Measurements from ENCODE around the gene ULK4.

- TF ChIP-seq, protein P1, sequence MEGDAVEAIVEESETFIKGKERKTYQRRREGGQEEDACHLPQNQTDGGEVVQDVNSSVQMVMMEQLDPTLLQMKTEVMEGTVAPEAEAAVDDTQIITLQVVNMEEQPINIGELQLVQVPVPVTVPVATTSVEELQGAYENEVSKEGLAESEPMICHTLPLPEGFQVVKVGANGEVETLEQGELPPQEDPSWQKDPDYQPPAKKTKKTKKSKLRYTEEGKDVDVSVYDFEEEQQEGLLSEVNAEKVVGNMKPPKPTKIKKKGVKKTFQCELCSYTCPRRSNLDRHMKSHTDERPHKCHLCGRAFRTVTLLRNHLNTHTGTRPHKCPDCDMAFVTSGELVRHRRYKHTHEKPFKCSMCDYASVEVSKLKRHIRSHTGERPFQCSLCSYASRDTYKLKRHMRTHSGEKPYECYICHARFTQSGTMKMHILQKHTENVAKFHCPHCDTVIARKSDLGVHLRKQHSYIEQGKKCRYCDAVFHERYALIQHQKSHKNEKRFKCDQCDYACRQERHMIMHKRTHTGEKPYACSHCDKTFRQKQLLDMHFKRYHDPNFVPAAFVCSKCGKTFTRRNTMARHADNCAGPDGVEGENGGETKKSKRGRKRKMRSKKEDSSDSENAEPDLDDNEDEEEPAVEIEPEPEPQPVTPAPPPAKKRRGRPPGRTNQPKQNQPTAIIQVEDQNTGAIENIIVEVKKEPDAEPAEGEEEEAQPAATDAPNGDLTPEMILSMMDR (IDR thresholded peaks at IDR 0.05; ENCODE audit: borderline replicate concordance, extremely low read depth, low read length, poor library complexity, severe bottlenecking) = no peak
- TF ChIP-seq EZH2 (IDR thresholded peaks at IDR 0.05; ENCODE audit: borderline replicate concordance, low read depth, low read length, severe bottlenecking) = no peak
Measured at GRCh38 chr3:41956574-41956973, 5.3 kb downstream of the ULK4 start.

All from DND-41 (cell line).